Upper lobe of right lung (tissue), 1 donor: ENCODE results near the gene ASXL2. TPM values are rescaled to one million over a fixed set of nuclear protein-coding genes. Genes with fewer than 3 reads are reported as not detected.

Experiments used
- ATAC-seq: fragments of 200-7000 bp; cut with Tn5 transposase; one replicate; pipeline ENCODE4 v1.9.1; 2020; ENCODE audit warnings: mild to moderate bottlenecking, moderate library complexity
- DNase-seq: peaks from one replicate; pipeline ENCODE4 v3.0.0-alpha.2; 2020
- H3K27ac ChIP-seq: fragments of 200-600 bp; one replicate; pipeline ENCODE4 v1.8.0; 2022
- H3K27me3 ChIP-seq: fragments of 200-600 bp; one replicate; pipeline ENCODE4 v1.8.0; 2022; ENCODE audit warnings: mild to moderate bottlenecking
- H3K36me3 ChIP-seq: fragments of 200-600 bp; one replicate; pipeline ENCODE4 v1.8.0; 2022
- H3K4me1 ChIP-seq: fragments of 200-600 bp; one replicate; pipeline ENCODE4 v1.8.0; 2022
- H3K4me3 ChIP-seq: fragments of 200-600 bp; one replicate; pipeline ENCODE4 v1.8.0; 2022; ENCODE audit warnings: mild to moderate bottlenecking
- H3K9me3 ChIP-seq: fragments of 200-600 bp; one replicate; pipeline ENCODE4 v1.8.0; 2022
- CTCF ChIP-seq: fragments of 200-600 bp; IDR thresholded peaks from one replicate; pipeline ENCODE4 v1.8.0; 2022; ENCODE audit warnings: antibody characterized with exemption
- intact Hi-C: fragments of 100-400 bp; cut with DNase I; formaldehyde crosslinking; loops from one replicate; pipeline ENCODE4 v1.11.0; 2022
- total RNA-seq: library from RNA; stranded (reverse); fragmentation: NEBNext Ultra II Directional; extraction: Animal tissue kit (Norgen Biotek cat#: 25700); gene quantifications from one replicate; pipeline ENCODE4 v1.2.1, GENCODE V29; 2021
- donor health status: DM: no; HTN: yes; CAD: no; lungs with severe emphysema.

Gene ASXL2
- total RNA-seq, 1 donor from 2014 or later: 34.3 TPM

- H3K36me3 ChIP-seq: no peaks in the 10 kb centered on the region
- H3K4me1 ChIP-seq: no peaks in the 10 kb centered on the region
- H3K4me3 ChIP-seq: no peak overlapping the region
- ATAC-seq (no peak), DNase-seq (no peak)
- intact Hi-C loops: no loop called here
- H3K27me3 ChIP-seq: no peaks in the 10 kb centered on the region
- H3K9me3 ChIP-seq: no peaks in the 10 kb centered on the region
- no peak overlapping the region for H3K27ac ChIP-seq
- TF ChIP-seq CTCF: no peak
Observed at GRCh38 chr2:25819597-25820039, 58.7 kb downstream of the ASXL2 start.

- no peak overlapping the region for H3K27ac ChIP-seq
- intact Hi-C loops: no loop called here
- H3K36me3 ChIP-seq: no peaks in the 10 kb centered on the region
- no peaks in the 10 kb centered on the region for H3K27me3 ChIP-seq
- ATAC-seq (no peak), DNase-seq (no peak)
- no peak for TF ChIP-seq CTCF
- no peak overlapping the region for H3K4me3 ChIP-seq
- H3K9me3 ChIP-seq: no peaks in the 10 kb centered on the region
- H3K4me1 ChIP-seq: no peaks in the 10 kb centered on the region
Observed at GRCh38 chr2:25817630-25818029, 60.7 kb downstream of the ASXL2 start.

DNA sequence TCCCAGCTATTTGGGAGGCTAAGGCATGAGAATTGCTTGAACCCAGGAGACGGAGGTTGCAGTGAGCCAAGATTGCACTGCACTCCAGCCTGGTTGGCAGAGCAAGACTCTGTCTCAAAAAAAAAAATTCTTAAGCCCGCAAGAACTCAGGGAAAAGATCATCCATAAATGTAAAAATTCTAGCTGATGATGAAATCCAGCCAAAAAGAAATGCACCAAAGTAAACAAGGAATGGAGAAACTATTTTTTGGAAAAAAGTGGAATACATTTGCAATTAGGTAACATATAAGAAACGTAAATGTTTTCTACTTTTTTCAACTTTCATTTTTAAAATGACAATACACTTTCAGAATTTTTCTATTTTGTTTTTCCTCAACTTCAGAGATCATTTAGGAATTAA lies 61.3 kb downstream of the ASXL2 start:
- DNase-seq (no peak), ATAC-seq (no peak)
- intact Hi-C loops: no loop called here
- Histone ChIP-seq H3K9me3 (no peaks in the 10 kb centered on the region), H3K36me3 (no peaks in the 10 kb centered on the region), H3K27ac (no peak overlapping the region), H3K4me3 (no peak overlapping the region), H3K4me1 (no peaks in the 10 kb centered on the region), H3K27me3 (no peaks in the 10 kb centered on the region)
- TF ChIP-seq CTCF: no peak

DNA sequence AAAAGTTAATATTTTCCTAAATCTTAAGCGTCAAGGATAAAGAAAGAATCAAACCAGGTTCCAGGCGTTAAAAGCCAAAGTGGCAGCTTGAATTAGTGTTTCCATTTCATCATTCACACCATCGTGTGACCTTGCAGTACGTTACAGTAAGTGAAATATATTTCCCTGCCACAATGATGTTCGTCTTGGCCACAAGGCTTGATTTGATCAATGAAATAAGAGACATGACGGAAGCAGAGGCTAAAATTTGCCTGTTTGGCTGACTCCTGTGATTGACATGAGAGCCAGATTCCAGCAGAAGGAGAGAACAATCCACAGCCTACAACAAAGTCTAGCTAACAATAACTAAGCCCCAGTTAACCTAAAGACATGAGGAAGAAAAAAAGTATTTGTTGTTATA lies 62.0 kb downstream of the ASXL2 start:
- no peak for TF ChIP-seq CTCF
- intact Hi-C loops: no loop called here
- no peak for ATAC-seq
- H3K27me3 ChIP-seq: no peaks in the 10 kb centered on the region
- H3K4me3 ChIP-seq: no peak overlapping the region
- no peaks in the 10 kb centered on the region for H3K4me1 ChIP-seq
- DNase-seq: no peak
- H3K36me3 ChIP-seq: no peaks in the 10 kb centered on the region
- no peak overlapping the region for H3K27ac ChIP-seq
- no peaks in the 10 kb centered on the region for H3K9me3 ChIP-seq

DNA sequence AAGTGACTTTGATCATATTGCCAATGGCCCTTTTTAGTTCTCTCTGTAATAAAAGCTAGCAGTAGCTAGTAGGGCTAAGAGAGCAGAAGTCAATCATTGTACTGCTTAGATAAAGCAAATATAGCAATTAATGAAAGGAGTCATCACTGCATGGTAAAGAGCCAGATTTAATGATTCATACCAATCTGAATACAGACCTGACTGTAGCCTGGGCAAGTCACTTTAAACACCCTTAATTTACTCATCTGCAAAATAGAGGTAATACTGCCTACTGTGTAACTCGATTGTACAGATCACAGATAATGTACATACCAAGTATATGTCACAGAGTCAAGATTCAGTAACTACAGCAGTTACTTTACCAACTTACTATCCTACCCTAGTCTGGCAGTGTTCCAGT lies 63.6 kb downstream of the ASXL2 start:
- Histone ChIP-seq H3K27me3 (no peaks in the 10 kb centered on the region), H3K4me1 (no peaks in the 10 kb centered on the region), H3K36me3 (no peaks in the 10 kb centered on the region), H3K4me3 (no peak overlapping the region), H3K9me3 (no peaks in the 10 kb centered on the region), H3K27ac (no peak overlapping the region)
- intact Hi-C loops: no loop called here
- TF ChIP-seq CTCF: no peak
- DNase-seq (no peak), ATAC-seq (no peak)

- H3K4me1 ChIP-seq: no peaks in the 10 kb centered on the region
- no peak for DNase-seq
- ATAC-seq: no peak
- no peaks in the 10 kb centered on the region for H3K9me3 ChIP-seq
- H3K36me3 ChIP-seq: peaks cover 7% of the 10 kb centered on the region
- no peaks in the 10 kb centered on the region for H3K27me3 ChIP-seq
- intact Hi-C loops: no loop called here
- H3K4me3 ChIP-seq: no peak overlapping the region
- TF ChIP-seq CTCF: no peak
- no peak overlapping the region for H3K27ac ChIP-seq
Observed at GRCh38 chr2:25810428-25810827, 67.9 kb downstream of the ASXL2 start.
